ENCODE measurements around the gene ENOX1. TPM values are rescaled to one million over a fixed set of nuclear protein-coding genes. Genes with fewer than 3 reads are reported as not detected.

ENOX1 gene
- total RNA-seq, 2 donors from 2014 or later, result 0.33 TPM; not detected in 1

- no peaks in the 10 kb centered on the region for H3K36me3 ChIP-seq (ENCODE audit: control insufficient read depth, insufficient read depth, low read length)
- H3K9me3 ChIP-seq (ENCODE audit: control insufficient read depth, low read length), result no peaks in the 10 kb centered on the region
- no peaks in the 10 kb centered on the region for H3K4me1 Mint-ChIP-seq
- no peaks in the 10 kb centered on the region for H3K4me1 ChIP-seq (ENCODE audit: control insufficient read depth, insufficient read depth, low read length)
- no peaks in the 10 kb centered on the region for H3K36me3 Mint-ChIP-seq (ENCODE audit: low read depth)
- no peak overlapping the region for H3K27ac ChIP-seq (ENCODE audit: low read depth, low read length)
- no peak overlapping the region for H3K27ac Mint-ChIP-seq
- TF ChIP-seq CTCF (conservative IDR thresholded peaks at IDR 0.05), result no peak
- H3K4me3 ChIP-seq (ENCODE audit: low read length), result no peak overlapping the region
- H3K4me3 Mint-ChIP-seq, result no peak overlapping the region
- no peak for DNase-seq
- H3K9ac ChIP-seq (ENCODE audit: extremely low read depth, low read length, poor library complexity, severe bottlenecking), result no peak overlapping the region
- no peaks in the 10 kb centered on the region for H3K27me3 Mint-ChIP-seq (ENCODE audit: insufficient read depth)
- H3K27me3 ChIP-seq (ENCODE audit: control insufficient read depth, insufficient read depth, low read length, poor library complexity, severe bottlenecking), result no peaks in the 10 kb centered on the region
- H3K9me3 Mint-ChIP-seq, result no peaks in the 10 kb centered on the region
Measured at GRCh38 chr13:43240278-43240677, 546.5 kb downstream of the ENOX1 start.

GRCh38 chr13:43239275-43239840, 547.4 kb downstream of the ENOX1 start:
- Mint-ChIP-seq H3K4me1 (no peaks in the 10 kb centered on the region), H3K36me3 (ENCODE audit: low read depth) (no peaks in the 10 kb centered on the region)

GRCh38 chr13:43238341-43239083, 548.3 kb downstream of the ENOX1 start:
- no peaks in the 10 kb centered on the region for H3K27me3 ChIP-seq (ENCODE audit: control insufficient read depth, insufficient read depth, low read length, poor library complexity, severe bottlenecking)
- no peak overlapping the region for H3K27ac ChIP-seq (ENCODE audit: low read depth, low read length)
- Mint-ChIP-seq H3K36me3 (ENCODE audit: low read depth) (no peaks in the 10 kb centered on the region), H3K27ac (no peak overlapping the region), H3K27me3 (ENCODE audit: insufficient read depth) (no peaks in the 10 kb centered on the region), H3K4me3 (no peak overlapping the region), H3K9me3 (no peaks in the 10 kb centered on the region), H3K4me1 (no peaks in the 10 kb centered on the region)
- H3K36me3 ChIP-seq (ENCODE audit: control insufficient read depth, insufficient read depth, low read length), result no peaks in the 10 kb centered on the region
- 94 to 100% methylated on average over 1 to 2 of the region's 2 CpGs for WGBS, 2 experiments (ENCODE audit: insufficient coverage in 1 of 2, insufficient read length in 1 of 2)
- H3K9ac ChIP-seq (ENCODE audit: extremely low read depth, low read length, poor library complexity, severe bottlenecking), result no peak overlapping the region
- H3K9me3 ChIP-seq (ENCODE audit: control insufficient read depth, low read length), result no peaks in the 10 kb centered on the region
- no peak overlapping the region for H3K4me3 ChIP-seq (ENCODE audit: low read length)
- DNase-seq, result no peak
- H3K4me1 ChIP-seq (ENCODE audit: control insufficient read depth, insufficient read depth, low read length), result no peaks in the 10 kb centered on the region
- peak; percentile 56 for TF ChIP-seq CTCF (conservative IDR thresholded peaks at IDR 0.05)

More at GRCh38 chr13:43239275-43239840, 547.4 kb downstream of the ENOX1 start:
- no peaks in the 10 kb centered on the region for H3K9me3 ChIP-seq (ENCODE audit: control insufficient read depth, low read length)
- H3K36me3 ChIP-seq (ENCODE audit: control insufficient read depth, insufficient read depth, low read length), result no peaks in the 10 kb centered on the region
- H3K27me3 Mint-ChIP-seq (ENCODE audit: insufficient read depth), result no peaks in the 10 kb centered on the region
- no peaks in the 10 kb centered on the region for H3K27me3 ChIP-seq (ENCODE audit: control insufficient read depth, insufficient read depth, low read length, poor library complexity, severe bottlenecking)
- H3K4me1 ChIP-seq (ENCODE audit: control insufficient read depth, insufficient read depth, low read length), result no peaks in the 10 kb centered on the region
- H3K9me3 Mint-ChIP-seq, result no peaks in the 10 kb centered on the region
- H3K27ac ChIP-seq (ENCODE audit: low read depth, low read length), result no peak overlapping the region
- no peak overlapping the region for H3K4me3 ChIP-seq (ENCODE audit: low read length)
- TF ChIP-seq CTCF (conservative IDR thresholded peaks at IDR 0.05), result no peak
- no peak overlapping the region for H3K27ac Mint-ChIP-seq
- no peak for DNase-seq
- no peak overlapping the region for H3K4me3 Mint-ChIP-seq
- H3K9ac ChIP-seq (ENCODE audit: extremely low read depth, low read length, poor library complexity, severe bottlenecking), result no peak overlapping the region

All from endodermal cell (in vitro differentiated cells).